CD4-positive, alpha-beta T cell treated with Interleukin-17A for 4 hours (primary cell): ENCODE measurements around the gene RAB37.

ENCODE experiments used
- DNase-seq: peaks from one replicate; pipeline ENCODE4 v3.0.0-alpha.2; 2020; ENCODE audit warnings: mixed read lengths

RAB37 gene

GRCh38 chr17:74736513-74737298 lies at the start of gene RAB37:
Gene RAB37 (plus strand): TSS chr17:74737256. CDS start chr17:74737273, 17 bp downstream.
- peak; percentile 71 for DNase-seq

GRCh38 chr17:74687886-74688285 lies 49.2 kb upstream of the RAB37 start:
- DNase-seq = no peak

DNA sequence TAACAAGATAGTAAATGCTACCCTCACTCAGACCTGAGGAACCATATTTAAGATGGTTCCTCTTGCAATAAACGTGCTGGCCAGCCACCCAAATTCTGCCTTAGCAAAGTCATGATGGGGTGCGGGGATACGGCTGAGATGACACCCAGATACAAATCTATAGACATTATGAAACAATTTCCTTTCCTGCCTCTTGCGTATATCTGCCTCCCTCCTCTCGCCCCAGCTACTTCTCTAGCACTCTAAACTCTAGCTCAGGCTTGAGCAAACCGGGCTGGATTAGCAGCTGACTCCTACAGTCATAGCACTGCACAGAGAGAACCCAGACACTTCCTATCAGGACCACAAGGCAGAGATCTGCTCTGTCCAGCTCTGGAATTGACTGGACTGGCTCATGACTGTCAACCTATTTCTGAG lies 46.6 kb upstream of the RAB37 start:
- no peak for DNase-seq

DNA sequence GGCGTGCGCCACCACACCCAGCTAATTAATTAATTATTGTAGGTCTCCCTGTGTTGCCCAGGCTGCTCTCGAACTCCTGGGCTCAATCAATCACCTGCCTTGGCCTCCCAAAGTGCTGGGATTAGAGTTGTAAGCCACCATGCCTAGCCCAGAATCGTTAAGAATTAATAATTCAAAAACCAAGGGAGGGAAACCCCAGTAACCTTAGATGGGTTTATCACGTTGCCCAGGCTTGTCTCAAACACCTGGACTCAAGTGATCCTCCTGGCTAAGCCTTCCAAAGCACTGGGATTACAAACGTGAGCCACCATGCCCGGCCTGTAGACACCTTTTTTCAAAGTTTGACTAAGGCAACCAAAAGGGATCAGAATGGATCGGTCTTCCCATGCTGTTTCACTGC lies 45.9 kb upstream of the RAB37 start:
- no peak for DNase-seq

DNA sequence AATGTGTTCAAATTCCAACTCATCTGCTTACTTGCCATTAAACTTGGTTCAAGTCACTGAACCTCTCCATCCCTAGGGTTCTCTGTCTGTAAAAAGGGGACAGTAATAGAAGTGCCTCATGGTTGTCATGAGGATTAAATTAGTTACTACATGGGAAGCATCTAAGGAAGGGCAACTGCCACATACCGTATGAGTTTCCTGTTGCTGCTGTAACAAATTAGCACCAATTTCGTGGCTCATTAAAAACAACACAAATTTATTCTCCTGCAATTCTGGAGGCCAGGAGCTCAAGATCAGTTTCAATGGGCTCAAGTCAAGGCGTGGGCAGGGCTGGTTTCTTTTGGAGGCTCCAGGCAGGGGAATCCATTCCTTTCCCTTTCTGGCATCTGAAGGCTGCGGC lies 43.0 kb upstream of the RAB37 start:
- no peak for DNase-seq

GRCh38 chr17:74695629-74696028 lies 41.4 kb upstream of the RAB37 start:
- no peak for DNase-seq

DNA sequence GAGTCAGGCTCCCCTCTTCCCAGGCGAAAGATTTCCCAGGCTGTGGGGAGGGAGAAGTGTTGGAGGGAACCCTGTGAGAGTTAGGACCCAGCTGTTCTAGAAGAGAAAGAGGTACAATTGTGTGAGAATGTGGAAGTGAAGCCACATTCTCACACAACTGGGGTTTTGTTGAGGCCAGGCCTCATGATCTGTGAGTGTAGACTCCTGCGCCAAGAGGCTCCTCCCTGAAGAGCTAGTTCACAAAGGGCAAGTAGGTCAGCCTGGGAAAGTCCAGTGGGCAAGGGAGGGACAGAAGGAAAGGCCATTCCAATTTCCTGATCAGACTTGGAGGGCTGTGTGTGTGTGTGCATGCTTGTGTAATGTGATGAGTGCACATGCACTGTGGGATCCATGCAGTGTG lies 39.5 kb upstream of the RAB37 start:
- DNase-seq = no peak

DNA sequence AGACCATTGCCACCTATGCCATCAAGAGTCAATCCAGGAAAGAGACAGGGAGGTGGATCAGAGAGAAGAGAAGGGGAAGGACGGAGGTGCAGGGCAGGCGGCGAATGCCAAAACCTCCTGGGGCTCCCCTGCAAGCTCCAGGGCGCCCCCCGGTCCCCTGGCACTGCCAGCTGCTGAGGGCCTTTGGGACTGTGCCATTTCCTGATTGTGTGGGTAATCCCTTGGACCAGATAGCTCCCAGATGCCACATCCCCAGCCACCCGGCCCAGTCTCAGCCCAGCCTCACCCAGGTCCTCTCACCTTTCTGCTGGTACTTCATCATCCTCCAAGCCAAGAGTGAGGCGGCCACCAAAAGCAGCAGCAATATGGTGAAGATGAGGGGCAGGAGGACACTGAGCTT lies 39.0 kb upstream of the RAB37 start:
- no peak for DNase-seq

GRCh38 chr17:74699236-74699635 lies 37.8 kb upstream of the RAB37 start:
- DNase-seq = no peak

- DNase-seq = no peak
Measured at GRCh38 chr17:74702116-74702871, 34.8 kb upstream of the RAB37 start.

- DNase-seq = no peak
Measured at GRCh38 chr17:74703311-74703710, 33.7 kb upstream of the RAB37 start.

GRCh38 chr17:74704544-74704943 lies 32.5 kb upstream of the RAB37 start:
- DNase-seq = no peak

GRCh38 chr17:74711058-74711824 lies 25.8 kb upstream of the RAB37 start:
- no peak for DNase-seq

- no peak for DNase-seq
Measured at GRCh38 chr17:74712301-74712700, 24.8 kb upstream of the RAB37 start.

- DNase-seq = no peak
Measured at GRCh38 chr17:74712756-74713155, 24.3 kb upstream of the RAB37 start, which contains the start of gene CD300LF. Gene CD300LF (minus strand): TSS chr17:74712923. CDS start chr17:74712866, 57 bp downstream.

- no peak for DNase-seq
Measured at GRCh38 chr17:74713171-74713755, 23.8 kb upstream of the RAB37 start.

DNA sequence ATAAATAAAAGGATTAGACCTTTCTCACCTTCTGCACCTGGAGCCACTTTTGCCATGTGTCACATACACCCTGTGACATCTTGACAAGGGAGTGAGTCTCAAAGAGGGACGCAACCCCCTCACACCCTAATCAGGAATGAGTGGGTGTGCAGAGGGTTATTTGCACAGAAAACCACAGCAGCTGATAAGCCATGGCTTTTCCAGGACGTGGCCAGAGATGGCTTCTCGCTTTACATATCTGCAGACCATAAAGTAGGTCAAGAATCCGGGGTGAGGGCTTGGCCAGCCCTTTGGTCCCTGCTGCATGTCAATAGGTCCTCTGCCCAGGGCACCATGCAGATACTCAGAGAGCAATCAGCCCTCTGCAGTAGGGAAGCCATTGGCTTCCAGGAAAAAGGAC lies 21.9 kb upstream of the RAB37 start:
- DNase-seq = no peak

DNA sequence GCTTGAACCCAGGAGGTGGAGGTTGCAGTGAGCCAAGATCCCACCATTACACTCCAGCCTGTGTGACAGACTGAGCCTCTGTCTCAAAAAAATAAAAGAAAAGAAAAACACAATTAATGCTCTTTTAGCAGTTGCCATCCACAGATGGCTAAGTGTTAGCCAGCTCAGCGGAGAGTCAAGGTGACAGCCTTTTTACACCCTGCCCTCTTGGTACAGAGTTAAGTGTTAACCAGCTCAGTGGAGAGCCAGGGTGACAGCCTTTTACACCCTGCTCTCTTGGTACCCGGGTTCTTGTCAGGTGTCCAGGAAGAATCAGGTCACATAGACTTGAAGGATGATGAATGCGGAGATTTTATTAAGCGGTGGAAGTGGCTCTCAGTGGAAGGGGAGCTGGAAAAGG lies 16.6 kb upstream of the RAB37 start:
- no peak for DNase-seq

DNA sequence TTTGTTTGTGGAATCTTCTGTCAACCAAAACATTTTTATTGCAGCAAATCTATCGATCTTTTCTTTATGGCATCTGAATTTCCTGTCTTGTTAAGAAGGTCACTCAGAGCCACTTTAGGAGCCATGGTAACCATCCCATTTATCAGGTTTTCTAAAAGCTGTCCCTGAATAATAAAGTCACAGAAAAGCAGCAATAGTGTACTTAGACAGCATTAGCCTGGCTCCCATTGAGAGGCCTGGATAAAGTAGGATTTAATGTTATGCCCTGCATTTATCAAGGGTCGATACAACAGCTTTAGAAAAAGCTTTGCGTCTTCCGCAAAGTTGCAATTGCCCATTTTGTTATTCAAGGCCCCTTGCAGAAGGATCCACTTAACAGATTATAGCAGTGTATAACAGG lies 14.3 kb upstream of the RAB37 start:
- DNase-seq = no peak

GRCh38 chr17:74723891-74724290 lies 13.2 kb upstream of the RAB37 start:
- DNase-seq = no peak

GRCh38 chr17:74725111-74725510 lies 11.9 kb upstream of the RAB37 start:
- DNase-seq = no peak

GRCh38 chr17:74728033-74728701 lies 8.9 kb upstream of the RAB37 start:
- no peak for DNase-seq

GRCh38 chr17:74728702-74729075 lies 8.4 kb upstream of the RAB37 start:
- DNase-seq = no peak
